GM18502 (cell line): ENCODE measurements around the gene TTLL4.
"Not testable (repeated sequence)": the region's sequence is repeated elsewhere in the genome, so short reads cannot be mapped to it uniquely, and the experiment has no call there.

Experiments used
- ATAC-seq: cut with Tn5 transposase; IDR thresholded peaks from one replicate; pipeline ENCODE4 v1.9.1; 2021; ENCODE audit warnings: mild to moderate bottlenecking; ENCODE audit not compliant: unreplicated experiment, poor library complexity

The TTLL4 gene

GRCh38 chr2:218743068-218743467 lies 32.4 kb downstream of the TTLL4 start:
- ATAC-seq = no peak

- ATAC-seq = no peak
These were observed 34.0 kb downstream of the TTLL4 start for GRCh38 chr2:218744615-218745014.

- ATAC-seq = no peak
These were observed 34.5 kb downstream of the TTLL4 start for GRCh38 chr2:218745160-218745558.

GRCh38 chr2:218745559-218746469 lies 35.2 kb downstream of the TTLL4 start:
- ATAC-seq = no peak

GRCh38 chr2:218746470-218746795 lies 35.8 kb downstream of the TTLL4 start:
- no peak for ATAC-seq

GRCh38 chr2:218746960-218747359 lies 36.3 kb downstream of the TTLL4 start:
- ATAC-seq = no peak

- no peak for ATAC-seq
These were observed 38.3 kb downstream of the TTLL4 start for GRCh38 chr2:218748741-218749441.

GRCh38 chr2:218754201-218754600 lies 43.6 kb downstream of the TTLL4 start:
- no peak for ATAC-seq

- no peak for ATAC-seq
These were observed 44.1 kb downstream of the TTLL4 start for GRCh38 chr2:218754781-218755180.

GRCh38 chr2:218755198-218755566 lies 44.5 kb downstream of the TTLL4 start:
- no peak for ATAC-seq

- ATAC-seq = no peak
These were observed 45.2 kb downstream of the TTLL4 start for GRCh38 chr2:218755567-218756404.

GRCh38 chr2:218756599-218757377 lies 46.2 kb downstream of the TTLL4 start:
- no peak for ATAC-seq

GRCh38 chr2:218761795-218762194 lies 51.2 kb downstream of the TTLL4 start:
- ATAC-seq = no peak

- ATAC-seq = not testable (repeated sequence)
These were observed 62.1 kb downstream of the TTLL4 start for GRCh38 chr2:218772759-218773158.

GRCh38 chr2:218773881-218774280 lies 63.2 kb downstream of the TTLL4 start:
- no peak for ATAC-seq

- no peak for ATAC-seq
These were observed 65.9 kb downstream of the TTLL4 start for GRCh38 chr2:218776488-218776887.

GRCh38 chr2:218777276-218777990 lies 66.8 kb downstream of the TTLL4 start:
- no peak for ATAC-seq

GRCh38 chr2:218780046-218780445 lies 69.4 kb downstream of the TTLL4 start:
- no peak for ATAC-seq

GRCh38 chr2:218780851-218781690 lies 70.4 kb downstream of the TTLL4 start:
- ATAC-seq = no peak
